ENCODE results near the gene SCUBE3.
A peak's percentile ranks its signal among the peaks of the same experiment; 100 is the strongest.

Gene SCUBE3

GRCh38 chr6:35214869-35215664, 1.3 kb downstream of the SCUBE3 start:
- no peak for DNase-seq (ENCODE audit: low read depth)
- TF ChIP-seq, protein P1, sequence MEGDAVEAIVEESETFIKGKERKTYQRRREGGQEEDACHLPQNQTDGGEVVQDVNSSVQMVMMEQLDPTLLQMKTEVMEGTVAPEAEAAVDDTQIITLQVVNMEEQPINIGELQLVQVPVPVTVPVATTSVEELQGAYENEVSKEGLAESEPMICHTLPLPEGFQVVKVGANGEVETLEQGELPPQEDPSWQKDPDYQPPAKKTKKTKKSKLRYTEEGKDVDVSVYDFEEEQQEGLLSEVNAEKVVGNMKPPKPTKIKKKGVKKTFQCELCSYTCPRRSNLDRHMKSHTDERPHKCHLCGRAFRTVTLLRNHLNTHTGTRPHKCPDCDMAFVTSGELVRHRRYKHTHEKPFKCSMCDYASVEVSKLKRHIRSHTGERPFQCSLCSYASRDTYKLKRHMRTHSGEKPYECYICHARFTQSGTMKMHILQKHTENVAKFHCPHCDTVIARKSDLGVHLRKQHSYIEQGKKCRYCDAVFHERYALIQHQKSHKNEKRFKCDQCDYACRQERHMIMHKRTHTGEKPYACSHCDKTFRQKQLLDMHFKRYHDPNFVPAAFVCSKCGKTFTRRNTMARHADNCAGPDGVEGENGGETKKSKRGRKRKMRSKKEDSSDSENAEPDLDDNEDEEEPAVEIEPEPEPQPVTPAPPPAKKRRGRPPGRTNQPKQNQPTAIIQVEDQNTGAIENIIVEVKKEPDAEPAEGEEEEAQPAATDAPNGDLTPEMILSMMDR (conservative IDR thresholded peaks at IDR 0.05; ENCODE audit: control insufficient read depth, insufficient read depth, low read depth, low read length), result no peak
- peak overlapping the region; percentile 36 for H3K4me3 ChIP-seq (ENCODE audit: control insufficient read depth, low read depth, low read length)

DNA sequence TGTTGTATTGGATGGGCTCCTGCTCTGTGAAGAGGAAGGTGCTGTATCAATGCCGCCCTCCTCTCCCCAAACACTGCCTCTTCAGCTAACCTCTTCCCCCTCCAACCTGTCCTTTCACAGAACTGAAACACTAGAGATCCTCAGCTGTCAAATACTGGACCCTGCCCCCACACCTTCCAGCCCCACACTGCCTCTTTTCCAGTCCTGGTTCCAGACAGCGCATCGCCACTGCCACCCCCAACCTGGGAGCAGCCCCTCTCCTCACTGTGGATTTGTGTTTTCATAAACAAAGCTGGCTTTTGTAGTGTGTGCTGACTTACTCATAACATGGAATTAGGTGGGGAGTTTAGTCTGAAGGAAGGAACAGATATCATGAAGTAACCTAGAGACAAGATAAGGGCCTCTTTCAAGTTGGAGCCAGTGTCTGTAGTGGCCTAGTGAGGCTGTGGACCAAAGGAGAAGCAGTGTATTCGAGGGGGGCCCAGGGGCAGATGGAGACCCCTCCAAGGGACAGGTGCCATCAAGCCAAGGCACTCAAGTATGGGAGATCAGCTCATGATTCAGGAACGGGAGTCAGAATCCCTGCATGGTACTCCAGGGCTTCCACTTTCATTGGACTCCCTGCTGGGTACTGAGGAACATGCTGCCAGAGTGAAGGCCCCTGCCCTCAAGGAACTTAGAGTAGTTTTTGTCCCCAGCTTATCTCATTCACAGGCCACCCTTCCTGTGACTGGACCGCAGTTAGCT, 2.1 kb downstream of the SCUBE3 start:
- TF ChIP-seq, protein P1 (conservative IDR thresholded peaks at IDR 0.05; ENCODE audit: control insufficient read depth, insufficient read depth, low read depth, low read length), result no peak
- H3K4me3 ChIP-seq (ENCODE audit: control insufficient read depth, low read depth, low read length), result no peak overlapping the region
- no peak for DNase-seq (ENCODE audit: low read depth)

DNA sequence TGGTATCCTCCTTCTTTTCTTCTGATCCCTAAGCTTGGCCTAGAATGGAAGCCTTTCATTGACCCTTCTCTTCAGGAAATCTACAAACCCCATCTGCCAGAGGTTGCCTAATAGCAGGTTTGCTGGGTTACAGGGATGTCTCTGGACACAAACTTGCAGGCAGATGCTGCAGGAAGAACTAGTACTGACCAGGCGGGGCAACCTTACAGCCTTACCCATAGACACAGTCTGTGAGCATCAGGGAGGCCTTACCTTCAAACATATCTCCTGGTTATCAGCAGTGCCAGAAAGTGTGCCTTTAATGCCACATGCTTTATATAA, 2.6 kb downstream of the SCUBE3 start:
- no peak overlapping the region for H3K4me3 ChIP-seq (ENCODE audit: control insufficient read depth, low read depth, low read length)
- DNase-seq (ENCODE audit: low read depth), result no peak
- TF ChIP-seq, protein P1 (conservative IDR thresholded peaks at IDR 0.05; ENCODE audit: control insufficient read depth, insufficient read depth, low read depth, low read length), result no peak

GRCh38 chr6:35216851-35217811, 3.4 kb downstream of the SCUBE3 start:
- TF ChIP-seq, protein P1 (conservative IDR thresholded peaks at IDR 0.05; ENCODE audit: control insufficient read depth, insufficient read depth, low read depth, low read length), result no peak
- DNase-seq (ENCODE audit: low read depth), result no peak
- H3K4me3 ChIP-seq (ENCODE audit: control insufficient read depth, low read depth, low read length), result no peak overlapping the region

GRCh38 chr6:35218021-35218420, 4.3 kb downstream of the SCUBE3 start:
- peak; percentile 38 for DNase-seq (ENCODE audit: low read depth)
- no peak overlapping the region for H3K4me3 ChIP-seq (ENCODE audit: control insufficient read depth, low read depth, low read length)
- TF ChIP-seq, protein P1 (conservative IDR thresholded peaks at IDR 0.05; ENCODE audit: control insufficient read depth, insufficient read depth, low read depth, low read length), result no peak

DNA sequence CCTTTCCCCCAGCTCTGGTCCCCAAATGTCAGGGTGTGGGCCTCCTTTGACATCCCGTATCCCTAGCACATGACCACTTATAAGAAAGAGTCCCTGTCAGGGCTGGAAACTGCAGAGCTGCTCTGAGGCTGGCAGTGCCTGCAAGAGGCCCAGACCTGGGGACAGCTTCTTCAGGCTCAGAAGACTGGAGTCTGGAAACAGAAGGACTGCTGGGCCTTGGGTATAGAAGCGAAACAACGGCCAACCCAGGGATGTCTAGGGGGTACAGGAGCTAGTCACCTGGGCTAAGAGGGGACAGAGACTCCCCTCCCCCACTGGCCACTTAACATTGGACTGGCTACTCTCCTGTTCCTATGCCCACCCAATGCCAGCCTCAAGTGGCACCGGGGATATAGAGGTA, 4.7 kb downstream of the SCUBE3 start:
- DNase-seq (ENCODE audit: low read depth), result no peak
- H3K4me3 ChIP-seq (ENCODE audit: control insufficient read depth, low read depth, low read length), result no peak overlapping the region
- TF ChIP-seq, protein P1 (conservative IDR thresholded peaks at IDR 0.05; ENCODE audit: control insufficient read depth, insufficient read depth, low read depth, low read length), result no peak
